Right lobe of liver (tissue), 4 donors: ENCODE data around the gene IKBKE.

ENCODE experiments used
- CTCF ChIP-seq, 4 donors: fragments of 200-600 bp in 3 of 4; fragments of 450-650 bp in 1 of 4; IDR thresholded peaks; one replicate each; pipeline versions ENCODE4 v1.5.1 to v1.8.0; 2016 to 2022; ENCODE audit warnings: antibody characterized with exemption in 4 of 4, mild to moderate bottlenecking in 2 of 4
- POLR2A ChIP-seq: fragments of 450-650 bp; IDR thresholded peaks from one replicate; pipeline ENCODE4 v1.6.1; 2017; ENCODE audit warnings: antibody characterized with exemption, mild to moderate bottlenecking
- donor health status: DM: no; HTN: no; CAD: no.
- donor health status: DM: no; HTN: no; CAD: no.
- donor health status: DM: no; HTN: yes; CAD: no.

GRCh38 chr1:206506405-206507283, 36.4 kb downstream of the IKBKE start:
- TF ChIP-seq CTCF (IDR thresholded peaks at IDR 0.05) (no peak), POLR2A (no peak)
